Amygdala (tissue), 56 donors: ENCODE results near the gene REEP1.
"Not testable (repeated sequence)": the region's sequence is repeated elsewhere in the genome, so short reads cannot be mapped to it uniquely, and the experiment has no call there.

Experiments
- DNase-seq, 56 donors: peaks; one replicate each; lab custom pipeline; 2025; lab: John Stamatoyannopoulos, UW

Gene REEP1

GRCh38 chr2:86249579-86250391 lies 87.6 kb downstream of the REEP1 start:
- peak in 9 of 56 donors; percentile 9 to 51 (median 17) for DNase-seq

GRCh38 chr2:86249176-86249575 lies 88.2 kb downstream of the REEP1 start:
- DNase-seq = no peak

GRCh38 chr2:86245222-86245621 lies 92.2 kb downstream of the REEP1 start:
- not testable (repeated sequence) for DNase-seq

GRCh38 chr2:86244781-86245180 lies 92.6 kb downstream of the REEP1 start:
- not testable (repeated sequence) for DNase-seq

GRCh38 chr2:86243950-86244733 lies 93.3 kb downstream of the REEP1 start:
- no peak for DNase-seq

GRCh38 chr2:86243272-86243671 lies 94.2 kb downstream of the REEP1 start:
- no peak for DNase-seq

GRCh38 chr2:86241611-86242010 lies 95.8 kb downstream of the REEP1 start:
- no peak for DNase-seq

GRCh38 chr2:86240251-86240650 lies 97.2 kb downstream of the REEP1 start:
- no peak for DNase-seq

GRCh38 chr2:86239745-86240144 lies 97.7 kb downstream of the REEP1 start:
- DNase-seq = no peak

- DNase-seq = no peak
Observed at GRCh38 chr2:86239326-86239725, 98.1 kb downstream of the REEP1 start.

GRCh38 chr2:86238354-86238753 lies 99.1 kb downstream of the REEP1 start:
- no peak for DNase-seq

- no peak for DNase-seq
Observed at GRCh38 chr2:86237172-86237571, 100.3 kb downstream of the REEP1 start.

- no peak for DNase-seq
Observed at GRCh38 chr2:86235196-86235980, 102.0 kb downstream of the REEP1 start.

- DNase-seq = peak in 1 of 56 donors; percentile 28
Observed at GRCh38 chr2:86234563-86235131, 102.8 kb downstream of the REEP1 start.

GRCh38 chr2:86233436-86233835 lies 104.0 kb downstream of the REEP1 start:
- no peak for DNase-seq

GRCh38 chr2:86232910-86233309 lies 104.5 kb downstream of the REEP1 start:
- no peak for DNase-seq

GRCh38 chr2:86232373-86232784 lies 105.0 kb downstream of the REEP1 start:
- DNase-seq = no peak

GRCh38 chr2:86231680-86232372 lies 105.6 kb downstream of the REEP1 start:
- DNase-seq = no peak

GRCh38 chr2:86230961-86231360 lies 106.5 kb downstream of the REEP1 start:
- DNase-seq = no peak

GRCh38 chr2:86229221-86229620 lies 108.2 kb downstream of the REEP1 start:
- no peak for DNase-seq
